A549 (cell line): ENCODE measurements around the gene PLCB1. TPM values are rescaled to one million over a fixed set of nuclear protein-coding genes. Genes with fewer than 3 reads are reported as not detected.
"Not testable (repeated sequence)": the region's sequence is repeated elsewhere in the genome, so short reads cannot be mapped to it uniquely, and the experiment has no call there.

Experiments
- ATAC-seq, 2 experiments: fragments of 200-7000 bp in 1 of 2; fragments of >200 bp in 1 of 2; cut with Nextera tagmentation in 1 of 2; cut with Tn5 transposase in 1 of 2; 3 replicates each; pipeline versions ENCODE4 v1.8.0 to v1.9.1; 2018 to 2020; ENCODE audit warnings: mild to moderate bottlenecking in 1 of 2, moderate library complexity in 1 of 2
- CTCF ChIA-PET: fragments of 300-600 bp; sonication (Branson Sonifier 250); formaldehyde crosslinking; extraction: SDS; loops from one replicate; lab custom pipeline; 2021; ENCODE audit warnings: antibody characterized with exemption, inconsistent platforms; lab: Yijun Ruan, JAX
- POLR2A ChIA-PET: fragments of 350-600 bp; formaldehyde crosslinking; extraction: SDS; loops from one replicate; lab custom pipeline; 2021; ENCODE audit warnings: antibody characterized with exemption, inconsistent platforms; lab: Yijun Ruan, JAX
- DNase-seq, 2 experiments: peaks; one replicate each; pipeline versions ENCODE4 v3.0.0 to v3.0.0-alpha.2; 2011 to 2016; ENCODE audit warnings: low read depth in 1 of 2, low spot score in 1 of 2
- FAIRE-seq: peaks from 2 replicates; lab custom pipeline; 2011; peaks lifted over from hg19 to GRCh38; lab: Jason Lieb, UNC
- H3K27ac ChIP-seq, 2 experiments: fragments of >200 bp; sonication (Bioruptor Twin); formaldehyde crosslinking; 3 replicates each; pipeline ENCODE4 v1.5.1; 2016 to 2017
- H3K4me1 ChIP-seq: fragments of >200 bp; sonication (Bioruptor Twin); formaldehyde crosslinking; 3 replicates; pipeline ENCODE4 v1.6.1; 2016
- H3K4me2 ChIP-seq: fragments of >200 bp; sonication (Bioruptor Twin); formaldehyde crosslinking; 3 replicates; pipeline ENCODE4 v1.6.1; 2016
- H3K4me3 ChIP-seq: fragments of >200 bp; sonication (Bioruptor Twin); formaldehyde crosslinking; 3 replicates; pipeline ENCODE4 v1.5.1; 2016
- H3K9me3 ChIP-seq: fragments of >200 bp; sonication (Bioruptor Twin); formaldehyde crosslinking; 3 replicates; pipeline ENCODE4 v1.6.1; 2016
- BCL3 ChIP-seq: fragments of >200 bp; sonication (Bioruptor Twin); formaldehyde crosslinking; IDR thresholded peaks from 3 replicates; pipeline ENCODE4 v1.6.1; 2016
- CBX2 ChIP-seq: fragments of 200-600 bp; sonication (generic); IDR thresholded peaks from 2 replicates; pipeline ENCODE4 v1.6.1; 2016; ENCODE audit warnings: low read depth, mild to moderate bottlenecking, borderline replicate concordance
- CHD2 ChIP-seq: fragments of 150-350 bp; IDR thresholded peaks from 2 replicates; pipeline ENCODE4 v1.6.1; 2014; ENCODE audit warnings: low read length; ENCODE audit not compliant: partially characterized antibody
- CHD4 ChIP-seq: fragments of 200-600 bp; sonication (generic); IDR thresholded peaks from 2 replicates; pipeline ENCODE4 v1.6.1; 2016; ENCODE audit warnings: antibody characterized with exemption, mild to moderate bottlenecking, borderline replicate concordance
- EHMT2 ChIP-seq: fragments of 200-600 bp; sonication (generic); IDR thresholded peaks from 2 replicates; pipeline ENCODE4 v1.6.1; 2016; ENCODE audit warnings: antibody characterized with exemption, low read depth, mild to moderate bottlenecking, moderate library complexity
- FOSB ChIP-seq: fragments of 250-450 bp; sonication (Bioruptor Pico); IDR thresholded peaks from 2 replicates; pipeline ENCODE4 v1.5.0; 2020; ENCODE audit warnings: mild to moderate bottlenecking, moderate library complexity
- FOSL2 ChIP-seq, 2 experiments: fragments of 450-650 bp in 1 of 2; fragments of >200 bp in 1 of 2; sonication (Bioruptor Twin) in 1 of 2; formaldehyde crosslinking; IDR thresholded peaks; 2 replicates each; pipeline versions ENCODE4 v1.5.0 to v1.6.1; 2016 to 2020; ENCODE audit warnings: mild to moderate bottlenecking in 1 of 2, moderate library complexity in 1 of 2
- FOXS1 ChIP-seq: fragments of 250-450 bp; sonication (Bioruptor Pico); IDR thresholded peaks from 2 replicates; pipeline ENCODE4 v1.5.0; 2020; ENCODE audit warnings: mild to moderate bottlenecking, moderate library complexity
- GATA3 ChIP-seq: IDR thresholded peaks from 2 replicates; pipeline ENCODE4 v1.6.1; 2012; ENCODE audit warnings: borderline replicate concordance
- HEYL ChIP-seq: fragments of 250-450 bp; sonication (Bioruptor Pico); IDR thresholded peaks from 2 replicates; pipeline ENCODE4 v1.8.0; 2021; ENCODE audit warnings: mild to moderate bottlenecking, moderate library complexity
- HOXA7 ChIP-seq: fragments of 250-450 bp; sonication (Bioruptor Pico); IDR thresholded peaks from 2 replicates; pipeline ENCODE4 v1.5.0; 2020; ENCODE audit warnings: mild to moderate bottlenecking, moderate library complexity
- HOXB5 ChIP-seq: fragments of 250-450 bp; sonication (Bioruptor Pico); IDR thresholded peaks from 2 replicates; pipeline ENCODE4 v1.5.0; 2020; ENCODE audit warnings: mild to moderate bottlenecking, moderate library complexity
- MAFK ChIP-seq: fragments of 450-650 bp; IDR thresholded peaks from 2 replicates; pipeline ENCODE4 v1.6.1; 2014; ENCODE audit not compliant: partially characterized antibody
- MAZ ChIP-seq: fragments of 150-350 bp; IDR thresholded peaks from 2 replicates; pipeline ENCODE4 v1.6.1; 2014; ENCODE audit warnings: antibody characterized with exemption, low read depth, low read length, borderline replicate concordance
- MYC ChIP-seq: IDR thresholded peaks from 2 replicates; pipeline ENCODE4 v1.6.1; 2012; ENCODE audit warnings: mild to moderate bottlenecking, inconsistent platforms, low read length, improper control_type of control experiment, borderline replicate concordance
- NFE2L2 ChIP-seq: fragments of 150-350 bp; conservative IDR thresholded peaks from 2 replicates; pipeline ENCODE4 v1.6.1; 2014; ENCODE audit warnings: low read length
- NR3C1 ChIP-seq: fragments of >200 bp; sonication (Bioruptor Twin); formaldehyde crosslinking; IDR thresholded peaks from 3 replicates; pipeline ENCODE4 v1.6.1; 2017
- PHF8 ChIP-seq: fragments of 200-600 bp; sonication (generic); IDR thresholded peaks from 2 replicates; pipeline ENCODE4 v1.6.1; 2016; ENCODE audit warnings: low read depth, mild to moderate bottlenecking, antibody characterized with exemption, moderate library complexity, borderline replicate concordance
- RCOR1 ChIP-seq: fragments of 150-350 bp; IDR thresholded peaks from 2 replicates; pipeline ENCODE4 v1.6.1; 2014; ENCODE audit warnings: antibody characterized with exemption, low read length, low read depth
- REST ChIP-seq: fragments of 200-600 bp; sonication (generic); IDR thresholded peaks from 2 replicates; pipeline ENCODE4 v1.6.1; 2016; ENCODE audit warnings: antibody characterized with exemption, mild to moderate bottlenecking, moderate library complexity
- RFX5 ChIP-seq: fragments of 450-650 bp; IDR thresholded peaks from 2 replicates; pipeline ENCODE4 v1.7.1; 2014; ENCODE audit warnings: antibody characterized with exemption, mild to moderate bottlenecking, moderate library complexity
- SREBF2 ChIP-seq: fragments of 450-650 bp; IDR thresholded peaks from 2 replicates; pipeline ENCODE4 v1.6.1; 2014; ENCODE audit warnings: mild to moderate bottlenecking, moderate library complexity
- TP53 ChIP-seq: fragments of 250-450 bp; sonication (Bioruptor Pico); IDR thresholded peaks from 2 replicates; pipeline ENCODE4 v1.5.0; 2021; ENCODE audit warnings: mild to moderate bottlenecking, moderate library complexity
- ZFP36 ChIP-seq: fragments of 450-650 bp; IDR thresholded peaks from 2 replicates; pipeline ENCODE4 v1.6.1; 2014; ENCODE audit warnings: borderline replicate concordance; ENCODE audit not compliant: partially characterized antibody
- ZNF302 ChIP-seq: fragments of 250-450 bp; sonication (Bioruptor Pico); IDR thresholded peaks from 2 replicates; pipeline ENCODE4 v1.9.0; 2021; ENCODE audit warnings: inconsistent platforms, mild to moderate bottlenecking, moderate library complexity
- WGBS: methylation state at CpG from one replicate; pipeline ENCODE4 v1.1.6; 2017; ENCODE audit errors: missing lambda C conversion rate; 5-methylcytosine and 5-hydroxymethylcytosine counted together
- polyA plus RNA-seq, 4 experiments: library from polyadenylated mRNA; depleted of rRNA in 3 of 4; stranded (reverse); fragments of >200 nt; fragmentation: RNase III in 1 of 4; extraction: RNeasy Plus Mini Kit Qiagen cat#74134 plus additional on column Dnase treatment in 1 of 4; gene quantifications; 2 replicates in 3 of 4; 3 replicates in 1 of 4; pipeline ENCODE4 v1.2.3, GENCODE V29; 2011 to 2017
- TF ChIP-seq, protein P1 (sequence below): fragments of 150-350 bp; IDR thresholded peaks from 2 replicates; pipeline ENCODE4 v1.6.1; 2014; ENCODE audit warnings: low read depth, mild to moderate bottlenecking, low read length
- TF ChIP-seq, protein P2 (sequence below): fragments of >200 bp; sonication (Bioruptor Twin); formaldehyde crosslinking; IDR thresholded peaks from 3 replicates; pipeline ENCODE4 v1.5.1; 2016

The PLCB1 gene
- polyA plus RNA-seq, 2 of the 4 experiments (the other 2 are of a cell fraction), result 0.97 to 6.3 TPM

GRCh38 chr20:8104252-8104651 lies 27.8 kb upstream of the PLCB1 start:
- TF ChIP-seq RCOR1, result no peak
- TF ChIP-seq RFX5, result no peak
- no peak for TF ChIP-seq FOXS1 (CRISPR knock-in tag)
- TF ChIP-seq PHF8, result no peak
- TF ChIP-seq ZNF302, result no peak
- TF ChIP-seq TP53 (CRISPR knock-in tag), result no peak
- no peak for TF ChIP-seq NFE2L2
- no peak for TF ChIP-seq BCL3
- no peak for TF ChIP-seq ZFP36
- TF ChIP-seq SREBF2, result no peak
- no peak for TF ChIP-seq EHMT2
- no peak for TF ChIP-seq MYC
- TF ChIP-seq HOXB5, result no peak
- TF ChIP-seq MAZ, result no peak
- no peak for TF ChIP-seq NR3C1
- no peak for TF ChIP-seq CHD2
- TF ChIP-seq CHD4, result no peak
- TF ChIP-seq, protein P1, sequence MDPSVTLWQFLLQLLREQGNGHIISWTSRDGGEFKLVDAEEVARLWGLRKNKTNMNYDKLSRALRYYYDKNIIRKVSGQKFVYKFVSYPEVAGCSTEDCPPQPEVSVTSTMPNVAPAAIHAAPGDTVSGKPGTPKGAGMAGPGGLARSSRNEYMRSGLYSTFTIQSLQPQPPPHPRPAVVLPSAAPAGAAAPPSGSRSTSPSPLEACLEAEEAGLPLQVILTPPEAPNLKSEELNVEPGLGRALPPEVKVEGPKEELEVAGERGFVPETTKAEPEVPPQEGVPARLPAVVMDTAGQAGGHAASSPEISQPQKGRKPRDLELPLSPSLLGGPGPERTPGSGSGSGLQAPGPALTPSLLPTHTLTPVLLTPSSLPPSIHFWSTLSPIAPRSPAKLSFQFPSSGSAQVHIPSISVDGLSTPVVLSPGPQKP, result no peak
- TF ChIP-seq, all 56 proteins: peak for 0
- FAIRE-seq (no peak), ATAC-seq (no peak), DNase-seq (no peak)
- peaks cover 22% of the 10 kb centered on the region; the same call in 2 of the 3 replicates for H3K9me3 ChIP-seq
- H3K27ac ChIP-seq, result no peak overlapping the region
- POLR2A ChIA-PET, result no interaction called here
- H3K4me2 ChIP-seq, result no peak overlapping the region
- 12% methylated on average over 2 of the region's 2 CpGs for WGBS
- CTCF ChIA-PET, result no interaction called here
- no peak overlapping the region for H3K4me3 ChIP-seq
- no peaks in the 10 kb centered on the region for H3K4me1 ChIP-seq

- POLR2A ChIA-PET, H3K4me2 ChIP-seq, H3K27ac ChIP-seq, ATAC-seq, H3K4me3 ChIP-seq, H3K4me1 ChIP-seq, H3K9me3 ChIP-seq, DNase-seq, CTCF ChIA-PET, FAIRE-seq: not testable (repeated sequence)
- WGBS, result 65% methylated on average over 16 of the region's 21 CpGs
These were observed 17.5 kb upstream of the PLCB1 start for GRCh38 chr20:8114612-8115011.

DNA sequence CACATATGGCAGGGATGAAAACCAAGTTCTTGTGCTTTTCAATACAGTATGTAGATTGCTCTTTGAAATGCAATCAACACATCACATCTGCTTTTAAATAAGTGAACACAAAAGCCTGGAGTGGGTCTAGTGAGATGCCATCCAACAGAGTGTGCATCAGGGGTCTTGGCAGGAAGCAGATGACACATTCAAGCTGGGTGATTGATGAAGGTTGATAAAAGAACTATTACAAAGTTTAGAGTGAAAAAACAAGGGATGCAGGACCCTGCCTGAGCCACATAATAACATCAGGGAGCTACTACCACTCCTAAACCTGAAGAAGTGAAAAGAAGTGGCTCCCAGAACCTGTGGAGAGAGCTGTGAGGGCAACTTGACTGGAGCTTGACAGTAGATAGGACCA lies 16.6 kb upstream of the PLCB1 start:
- Histone ChIP-seq H3K4me2 (no peak overlapping the region), H3K4me3 (no peak overlapping the region), H3K9me3 (no peaks in the 10 kb centered on the region), H3K4me1 (no peaks in the 10 kb centered on the region), H3K27ac (no peak overlapping the region)
- no peak for DNase-seq
- FAIRE-seq, result no peak
- TF ChIP-seq ZNF302 (no peak), MYC (no peak), REST (no peak), ZFP36 (no peak), GATA3 (no peak), CBX2 (no peak), MAFK (no peak), HOXA7 (CRISPR knock-in tag) (no peak), FOSL2 (IDR thresholded peaks at IDR 0.05) (no peak), FOSL2 (CRISPR knock-in tag; IDR thresholded peaks at IDR 0.05) (no peak), HEYL (CRISPR knock-in tag) (no peak), FOSB (CRISPR knock-in tag) (no peak)
- TF ChIP-seq, protein P2, sequence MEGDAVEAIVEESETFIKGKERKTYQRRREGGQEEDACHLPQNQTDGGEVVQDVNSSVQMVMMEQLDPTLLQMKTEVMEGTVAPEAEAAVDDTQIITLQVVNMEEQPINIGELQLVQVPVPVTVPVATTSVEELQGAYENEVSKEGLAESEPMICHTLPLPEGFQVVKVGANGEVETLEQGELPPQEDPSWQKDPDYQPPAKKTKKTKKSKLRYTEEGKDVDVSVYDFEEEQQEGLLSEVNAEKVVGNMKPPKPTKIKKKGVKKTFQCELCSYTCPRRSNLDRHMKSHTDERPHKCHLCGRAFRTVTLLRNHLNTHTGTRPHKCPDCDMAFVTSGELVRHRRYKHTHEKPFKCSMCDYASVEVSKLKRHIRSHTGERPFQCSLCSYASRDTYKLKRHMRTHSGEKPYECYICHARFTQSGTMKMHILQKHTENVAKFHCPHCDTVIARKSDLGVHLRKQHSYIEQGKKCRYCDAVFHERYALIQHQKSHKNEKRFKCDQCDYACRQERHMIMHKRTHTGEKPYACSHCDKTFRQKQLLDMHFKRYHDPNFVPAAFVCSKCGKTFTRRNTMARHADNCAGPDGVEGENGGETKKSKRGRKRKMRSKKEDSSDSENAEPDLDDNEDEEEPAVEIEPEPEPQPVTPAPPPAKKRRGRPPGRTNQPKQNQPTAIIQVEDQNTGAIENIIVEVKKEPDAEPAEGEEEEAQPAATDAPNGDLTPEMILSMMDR, result no peak
- ChIA-PET CTCF (no interaction called here), POLR2A (no interaction called here)
- no peak for ATAC-seq
